HG03039 (cell line): ENCODE measurements around the gene ADRB2.
"Not testable (repeated sequence)": the region's sequence is repeated elsewhere in the genome, so short reads cannot be mapped to it uniquely, and the experiment has no call there.

Experiments used
- ATAC-seq: cut with Tn5 transposase; IDR thresholded peaks from one replicate; pipeline ENCODE4 v1.9.1; 2021; ENCODE audit warnings: mild to moderate bottlenecking, moderate library complexity; ENCODE audit not compliant: unreplicated experiment

The ADRB2 gene

DNA sequence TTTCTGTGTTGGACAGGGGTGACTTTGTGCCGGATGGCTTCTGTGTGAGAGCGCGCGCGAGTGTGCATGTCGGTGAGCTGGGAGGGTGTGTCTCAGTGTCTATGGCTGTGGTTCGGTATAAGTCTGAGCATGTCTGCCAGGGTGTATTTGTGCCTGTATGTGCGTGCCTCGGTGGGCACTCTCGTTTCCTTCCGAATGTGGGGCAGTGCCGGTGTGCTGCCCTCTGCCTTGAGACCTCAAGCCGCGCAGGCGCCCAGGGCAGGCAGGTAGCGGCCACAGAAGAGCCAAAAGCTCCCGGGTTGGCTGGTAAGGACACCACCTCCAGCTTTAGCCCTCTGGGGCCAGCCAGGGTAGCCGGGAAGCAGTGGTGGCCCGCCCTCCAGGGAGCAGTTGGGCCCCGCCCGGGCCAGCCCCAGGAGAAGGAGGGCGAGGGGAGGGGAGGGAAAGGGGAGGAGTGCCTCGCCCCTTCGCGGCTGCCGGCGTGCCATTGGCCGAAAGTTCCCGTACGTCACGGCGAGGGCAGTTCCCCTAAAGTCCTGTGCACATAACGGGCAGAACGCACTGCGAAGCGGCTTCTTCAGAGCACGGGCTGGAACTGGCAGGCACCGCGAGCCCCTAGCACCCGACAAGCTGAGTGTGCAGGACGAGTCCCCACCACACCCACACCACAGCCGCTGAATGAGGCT, at the start of gene ADRB2:
Gene ADRB2, plus strand, starts transcription at position 559 of the 686 bp plus-strand sequence. CDS start 221 bp downstream, outside the sequence.
- peak; percentile 99 for ATAC-seq

DNA sequence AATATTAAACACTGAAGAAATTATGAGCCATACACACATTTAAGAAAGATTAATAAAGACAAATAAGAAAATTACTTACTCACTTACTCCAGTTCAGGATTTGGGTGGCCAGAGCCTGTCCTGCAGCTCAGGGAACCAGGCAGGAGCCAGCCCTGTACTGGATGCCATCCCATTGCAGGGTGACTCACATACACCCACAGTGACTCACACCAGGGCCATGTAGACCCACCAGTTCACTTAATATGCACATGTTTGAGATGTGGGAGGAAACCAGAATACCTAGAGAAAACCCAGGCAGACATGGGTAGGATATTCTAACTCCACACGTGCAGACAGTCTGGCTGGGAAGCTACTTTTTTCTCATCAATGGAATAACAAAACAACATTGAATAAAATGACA, 49.6 kb upstream of the ADRB2 start:
- no peak for ATAC-seq

DNA sequence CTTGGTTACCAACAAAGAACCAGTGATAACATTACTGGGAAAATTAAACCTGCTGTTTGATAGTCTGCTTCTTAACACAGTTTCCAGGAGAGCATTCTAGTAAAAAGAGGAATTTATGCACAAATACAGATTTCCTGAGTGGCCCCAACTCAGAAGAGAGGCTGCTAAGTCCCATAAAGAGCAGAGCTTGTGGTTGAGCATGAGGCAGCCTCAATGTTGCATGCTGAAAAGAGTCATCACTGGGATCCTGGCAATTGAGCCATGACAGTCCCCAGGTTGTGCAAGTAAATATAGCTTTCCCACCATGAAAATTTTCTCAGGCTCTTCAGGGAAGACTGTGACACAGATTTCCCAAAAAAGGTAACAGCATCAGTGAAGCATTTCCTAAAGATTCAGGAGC, 47.5 kb upstream of the ADRB2 start:
- ATAC-seq = no peak

DNA sequence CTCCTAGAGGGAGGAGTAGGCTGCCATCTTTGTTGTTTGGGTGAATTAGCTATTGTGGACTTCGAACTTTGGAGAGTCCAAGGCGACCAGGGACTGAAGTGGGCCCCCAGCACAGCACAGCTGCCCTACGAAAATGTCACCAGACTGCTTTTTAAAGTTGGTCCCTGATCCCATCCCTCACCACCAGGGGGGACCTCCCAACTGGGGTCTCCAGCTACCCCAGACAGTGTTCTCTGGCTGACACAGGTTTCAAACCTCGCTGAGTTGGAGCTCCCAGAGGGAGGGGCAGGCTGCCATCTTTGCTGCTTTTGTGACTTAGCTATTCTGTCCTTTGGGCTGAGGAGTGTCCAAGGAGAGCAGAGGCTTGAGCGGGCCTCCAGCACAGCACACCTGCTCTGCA, 45.7 kb upstream of the ADRB2 start:
- ATAC-seq = no peak

DNA sequence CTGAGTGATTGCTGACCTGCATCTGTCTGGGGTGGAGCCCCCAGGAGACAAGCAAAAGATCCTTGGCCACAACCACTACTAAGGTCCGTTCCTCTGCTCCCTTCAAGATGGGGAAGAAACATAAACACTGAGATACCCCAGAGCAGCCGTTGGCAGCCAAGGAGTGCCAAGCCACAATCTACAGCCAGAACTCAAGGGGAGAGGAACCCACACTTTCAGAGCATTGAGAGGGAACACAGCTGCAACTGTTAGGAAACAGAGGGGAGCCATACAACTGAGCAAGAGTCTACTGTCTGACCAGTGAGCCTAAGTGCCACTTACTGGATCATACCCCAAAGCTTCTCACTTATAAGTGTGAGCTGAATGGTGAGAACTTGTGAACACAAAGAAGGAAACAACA, 44.6 kb upstream of the ADRB2 start:
- no peak for ATAC-seq

DNA sequence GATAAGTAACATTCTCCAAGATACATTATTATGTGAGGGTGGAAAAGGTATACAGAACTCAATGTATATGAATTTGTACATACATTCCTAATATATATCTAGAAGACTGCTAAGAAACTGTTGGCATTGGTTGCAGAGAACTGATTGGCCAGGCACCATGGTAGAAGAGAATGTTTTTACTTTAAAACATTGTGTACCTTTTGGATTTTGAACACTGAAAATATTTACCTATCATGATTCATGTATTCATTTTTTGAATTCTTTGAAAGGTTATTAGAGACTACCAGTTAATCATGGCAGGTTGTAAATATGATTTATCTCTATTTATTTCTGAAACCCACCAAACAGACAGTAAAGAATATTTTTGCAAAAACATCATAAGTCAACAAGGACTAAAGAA, 41.2 kb upstream of the ADRB2 start:
- ATAC-seq = no peak

DNA sequence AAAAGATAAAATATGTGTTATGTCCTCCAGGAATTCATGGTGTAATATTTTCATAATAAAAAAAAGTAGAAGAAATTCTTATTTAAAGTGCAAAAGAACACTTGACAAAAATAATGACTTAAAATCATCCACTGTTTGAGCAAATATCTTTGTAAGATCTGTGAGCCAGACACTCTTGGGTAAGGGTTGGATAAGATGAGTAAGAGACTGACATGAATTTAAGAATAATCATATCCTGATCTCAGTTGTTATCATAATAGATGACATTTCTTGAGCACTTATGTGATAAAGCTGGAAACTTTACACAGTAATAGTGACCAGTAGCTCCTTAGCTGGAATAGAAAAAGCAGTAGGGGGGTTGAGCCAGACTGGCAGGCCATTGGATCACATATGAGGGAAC, 40.0 kb upstream of the ADRB2 start:
- no peak for ATAC-seq

DNA sequence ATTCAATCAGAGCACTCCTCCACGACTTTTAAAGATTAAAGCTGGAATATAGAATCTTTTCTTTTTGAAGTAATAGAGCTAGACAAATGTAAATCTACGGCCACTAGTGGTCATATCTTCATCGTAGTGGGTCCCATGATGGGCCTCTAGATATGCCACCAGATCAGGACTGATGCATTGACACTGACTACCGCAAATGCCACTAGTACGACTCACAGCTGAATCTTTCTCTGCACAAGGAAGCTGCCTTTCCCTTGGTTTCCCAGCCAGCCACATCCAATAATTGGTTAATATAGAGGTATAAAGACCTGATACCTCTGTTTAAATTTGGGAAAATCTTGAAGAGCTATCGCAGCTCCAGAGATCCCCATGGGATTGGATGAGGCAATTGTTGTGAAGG, 37.8 kb upstream of the ADRB2 start:
- ATAC-seq = no peak

DNA sequence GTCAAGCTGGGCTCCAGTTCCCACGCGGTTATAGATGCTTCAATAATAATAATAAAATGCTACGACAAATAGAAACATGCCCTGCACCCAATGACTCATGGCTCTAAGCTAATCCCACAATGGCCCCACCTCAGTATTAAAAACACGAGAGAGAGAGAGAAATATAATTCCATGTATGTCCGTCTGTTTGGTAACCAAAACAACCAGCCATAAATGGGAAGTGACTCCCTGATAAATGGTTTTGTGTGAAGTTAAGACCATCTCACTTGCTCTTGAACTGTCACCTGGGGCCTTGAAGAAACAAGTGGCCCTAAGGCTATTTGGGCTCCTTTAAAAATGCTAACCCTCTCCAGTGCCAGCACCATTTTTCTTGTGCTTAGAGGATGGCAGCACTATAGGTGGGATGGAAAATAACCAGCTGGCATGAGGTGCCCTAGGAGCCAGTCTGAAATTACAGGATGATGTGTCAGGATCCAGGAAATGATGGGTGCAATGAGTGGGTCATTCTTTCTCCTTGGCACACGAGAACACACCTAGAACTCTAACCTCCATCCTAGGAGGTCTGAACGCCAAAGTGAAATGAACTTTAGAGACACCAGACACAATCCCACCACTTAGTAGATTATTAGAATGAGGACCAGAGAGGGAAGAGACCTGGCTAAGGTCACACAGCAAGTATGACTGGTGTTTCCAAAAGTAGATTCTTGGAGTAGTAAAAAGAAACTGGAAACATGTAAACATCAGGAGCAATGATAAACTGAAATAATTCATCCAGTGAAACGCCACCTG, 35.7 kb upstream of the ADRB2 start:
- ATAC-seq = peak; percentile 19

DNA sequence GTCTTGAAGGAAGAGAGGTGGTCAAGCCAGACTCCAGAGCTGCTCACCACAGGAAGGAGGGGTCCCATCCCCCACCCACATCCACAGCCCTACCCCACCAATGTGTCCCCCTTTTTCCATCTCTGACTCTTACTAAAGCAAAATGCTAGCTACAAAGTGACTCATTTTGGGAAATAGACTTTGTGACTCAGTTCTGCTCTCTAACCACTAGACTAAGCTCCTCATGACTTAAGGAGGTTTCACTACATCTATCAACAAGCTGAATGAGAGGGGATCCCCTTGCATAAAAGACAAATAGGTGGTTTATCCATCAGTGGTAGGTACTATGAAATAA, 35.1 kb upstream of the ADRB2 start:
- peak; percentile 97 for ATAC-seq

DNA sequence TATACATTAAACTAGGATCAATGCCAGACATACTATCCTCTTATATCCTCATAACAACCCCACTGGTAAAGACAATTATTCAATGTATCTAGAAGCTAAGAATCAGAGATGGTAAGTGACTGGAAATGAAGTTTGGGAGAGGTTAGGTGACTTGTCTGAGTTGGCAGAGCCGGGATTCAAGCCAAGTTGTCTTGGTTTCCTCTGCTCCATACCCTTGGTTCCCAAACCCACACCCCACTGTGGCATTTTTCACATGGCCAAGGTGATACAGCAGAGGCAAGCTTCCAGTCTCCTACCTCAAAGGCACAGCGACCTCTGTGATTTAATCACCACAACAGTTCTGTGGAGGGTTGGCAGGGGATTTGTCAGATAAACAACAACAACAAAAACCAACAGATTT, 34.7 kb upstream of the ADRB2 start:
- no peak for ATAC-seq

DNA sequence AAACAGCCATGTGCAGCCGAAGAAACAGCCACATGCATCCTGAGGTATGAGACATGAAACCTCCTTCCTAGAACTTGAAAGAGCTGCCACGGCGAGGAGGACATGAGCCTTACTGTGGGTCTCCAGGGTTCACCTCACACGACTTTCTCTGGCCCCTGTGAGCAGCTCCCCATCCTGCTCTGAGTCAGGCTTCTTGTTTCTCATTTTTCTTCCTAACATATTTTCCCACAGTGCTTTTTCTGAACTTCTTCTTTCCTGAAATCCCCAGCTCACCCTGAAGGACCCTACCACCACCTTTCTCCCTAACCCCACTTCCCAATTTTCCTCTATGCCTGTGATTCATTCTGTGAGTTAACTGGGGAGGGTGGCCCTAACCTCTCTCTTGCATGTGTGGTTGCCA, 33.7 kb upstream of the ADRB2 start:
- ATAC-seq = no peak

DNA sequence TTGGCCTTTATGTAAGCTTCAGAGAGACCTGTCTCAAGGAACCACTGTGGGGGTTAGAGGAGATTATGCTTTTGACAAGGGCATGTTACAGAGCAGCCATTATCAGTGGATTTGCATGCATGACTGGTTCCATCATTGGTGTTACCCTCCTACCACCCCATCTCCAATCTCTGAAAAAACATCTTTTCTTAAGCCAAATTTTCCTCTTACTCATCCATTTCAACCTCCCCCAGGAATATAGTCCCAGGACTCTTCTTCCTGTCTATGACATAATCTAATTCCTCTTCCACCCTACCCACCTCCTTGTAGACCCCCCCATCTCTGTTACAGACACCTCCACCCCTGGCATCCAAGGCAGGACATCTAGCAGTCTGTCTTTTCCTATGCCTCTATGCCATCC, 33.1 kb upstream of the ADRB2 start:
- ATAC-seq = no peak

DNA sequence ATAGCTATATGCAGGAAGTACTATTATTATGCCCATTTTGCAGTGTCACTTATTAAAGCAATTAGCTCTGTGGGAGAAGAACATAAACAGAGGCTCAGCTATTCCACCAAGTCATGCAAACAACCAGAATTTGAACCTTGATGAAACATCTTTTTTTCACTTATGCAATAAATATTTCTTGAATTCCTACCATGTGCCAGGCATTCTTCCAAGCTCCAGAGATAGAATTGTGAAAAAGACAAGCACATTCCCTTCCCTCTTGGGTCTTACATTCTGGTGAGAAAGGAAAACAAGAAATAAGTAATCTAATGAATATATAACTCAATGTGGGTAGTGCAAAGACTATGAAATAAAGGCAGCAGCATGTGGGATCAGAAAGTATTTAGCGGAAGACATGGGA, 32.1 kb upstream of the ADRB2 start:
- ATAC-seq = no peak

DNA sequence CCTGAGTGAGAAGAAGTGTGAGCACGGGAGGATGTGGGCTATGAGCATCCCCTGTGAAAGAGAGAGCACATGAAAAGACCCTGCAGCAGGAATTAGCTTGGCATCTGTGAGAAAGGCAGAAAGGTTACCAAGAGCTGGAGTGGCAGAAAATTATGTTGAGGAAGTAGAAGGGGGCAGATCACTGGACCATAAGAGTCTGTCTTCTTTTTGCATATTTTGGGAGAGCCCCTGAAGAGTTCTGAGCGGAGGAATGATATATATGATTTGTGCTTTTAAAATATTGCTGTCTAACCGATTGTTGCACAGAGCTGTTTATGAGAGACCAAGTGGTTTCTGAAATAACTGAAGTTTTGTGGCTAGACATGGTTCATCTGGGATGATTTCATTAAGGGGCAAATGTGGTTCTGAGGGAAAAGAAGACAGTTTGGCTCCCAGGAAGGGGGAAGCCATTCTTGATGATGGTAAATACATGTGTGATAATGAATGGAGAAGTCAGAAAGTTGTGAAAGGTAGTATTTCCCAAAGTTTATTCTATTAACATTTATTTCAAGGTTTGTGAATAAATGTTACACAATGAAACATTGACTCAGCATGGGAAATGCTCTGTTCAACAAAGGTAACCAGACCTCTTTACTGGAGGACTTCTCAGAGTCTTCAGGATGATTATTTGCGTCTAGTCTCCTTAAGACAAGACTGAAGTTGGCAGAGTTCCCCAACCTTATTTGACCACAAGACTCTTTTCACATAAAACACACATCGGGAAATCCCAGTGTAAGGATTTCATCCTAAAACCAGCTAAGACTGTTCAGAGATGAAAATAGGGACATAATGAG, 31.5 kb upstream of the ADRB2 start:
- no peak for ATAC-seq

DNA sequence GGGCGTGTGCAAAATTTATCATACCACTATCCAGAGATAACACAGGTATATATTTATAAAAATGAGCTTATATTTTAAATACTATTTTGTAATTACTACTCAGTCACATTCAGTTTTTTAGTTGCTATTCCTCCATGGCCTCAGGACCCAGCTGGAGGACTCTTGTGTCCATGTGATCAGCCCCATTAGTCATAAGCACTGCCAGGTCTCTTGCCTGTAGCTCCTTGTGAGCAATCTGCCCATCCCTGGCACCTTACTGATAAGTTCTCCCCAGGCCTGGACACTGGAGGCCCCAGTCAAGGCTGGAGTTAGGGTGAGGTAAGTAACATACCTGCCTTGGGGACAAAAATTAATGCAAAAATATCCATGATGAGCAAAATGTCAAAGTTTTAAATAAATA, 29.5 kb upstream of the ADRB2 start:
- no peak for ATAC-seq

DNA sequence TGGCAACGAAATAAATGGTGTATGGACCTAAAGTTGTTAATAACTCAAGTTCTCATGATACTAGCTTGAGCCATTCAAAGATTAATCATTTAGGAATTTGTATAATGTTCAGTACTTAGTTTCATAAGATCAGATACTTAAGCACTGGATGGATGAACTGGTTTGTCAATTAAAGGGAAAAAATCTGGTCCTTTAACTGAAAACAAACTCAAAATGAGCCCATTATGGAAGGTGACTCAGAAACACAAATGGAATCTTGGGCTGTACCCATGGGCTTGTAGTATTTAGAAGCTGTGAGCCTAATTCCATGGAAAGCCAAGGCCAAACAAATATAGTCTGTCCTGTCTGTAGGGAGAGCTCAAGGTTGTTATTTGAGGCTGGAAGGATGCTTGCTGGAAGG, 27.6 kb upstream of the ADRB2 start:
- ATAC-seq = no peak

DNA sequence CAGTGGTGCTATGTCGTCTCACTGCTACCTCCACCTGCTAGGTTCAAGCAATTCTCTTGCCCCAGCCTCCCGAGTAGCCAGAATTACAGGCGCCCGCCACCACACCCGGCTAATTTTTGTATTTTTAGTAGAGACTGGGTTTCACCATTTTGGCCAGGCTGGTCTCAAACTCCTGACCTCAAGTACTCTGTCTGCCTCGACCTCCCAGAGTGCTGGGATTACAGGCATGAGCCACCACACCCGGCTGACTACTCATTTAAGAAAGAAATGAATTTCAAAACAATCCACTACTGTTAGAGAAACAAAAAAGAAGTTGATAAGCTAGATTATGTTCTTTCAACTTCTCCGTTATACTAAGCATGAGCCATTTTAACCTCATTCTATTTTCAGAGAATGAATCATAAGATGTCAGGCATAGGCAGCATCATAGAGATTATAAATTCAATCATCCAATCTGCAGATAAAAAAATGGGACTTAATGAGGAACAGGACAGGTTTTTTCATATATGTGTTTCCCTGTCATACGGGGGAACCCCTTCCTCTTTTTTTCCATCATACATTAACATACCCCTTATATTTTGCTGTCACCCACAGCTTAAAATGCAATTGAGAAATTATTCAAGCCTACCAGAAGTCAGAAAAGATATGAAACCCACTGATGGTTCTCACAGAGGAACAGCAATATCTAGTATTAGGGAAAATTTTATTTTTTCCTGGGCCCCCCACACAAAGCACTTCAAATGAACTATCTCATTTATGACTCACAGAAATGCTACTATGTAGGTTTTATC, 26.5 kb upstream of the ADRB2 start:
- no peak for ATAC-seq

DNA sequence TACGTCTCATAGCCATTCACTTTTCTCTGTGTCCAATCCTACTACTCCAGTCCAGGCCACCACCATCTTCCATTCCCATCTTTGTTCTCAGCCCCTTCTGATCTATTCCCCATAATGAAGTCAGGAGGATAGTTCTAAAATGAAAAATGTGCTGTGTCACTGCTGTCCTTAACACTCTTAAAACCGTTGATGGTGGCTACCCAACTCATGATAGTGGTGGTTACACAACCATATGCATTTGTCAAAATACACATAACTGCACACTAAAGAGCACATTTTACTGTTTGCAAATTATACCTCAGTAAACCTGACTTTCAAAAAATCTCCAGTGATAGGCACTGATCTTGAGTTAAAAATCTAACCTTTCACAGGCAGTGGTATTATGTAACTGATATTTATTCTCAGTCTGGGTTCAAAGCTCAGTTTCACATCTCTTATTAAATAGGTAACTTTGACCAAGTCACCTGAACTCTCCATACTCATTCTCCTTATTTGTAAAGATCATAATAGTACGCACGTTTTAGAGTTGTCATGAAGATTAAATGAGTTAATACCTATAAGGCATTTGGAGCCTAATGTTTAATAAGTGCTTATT, 24.6 kb upstream of the ADRB2 start:
- no peak for ATAC-seq

DNA sequence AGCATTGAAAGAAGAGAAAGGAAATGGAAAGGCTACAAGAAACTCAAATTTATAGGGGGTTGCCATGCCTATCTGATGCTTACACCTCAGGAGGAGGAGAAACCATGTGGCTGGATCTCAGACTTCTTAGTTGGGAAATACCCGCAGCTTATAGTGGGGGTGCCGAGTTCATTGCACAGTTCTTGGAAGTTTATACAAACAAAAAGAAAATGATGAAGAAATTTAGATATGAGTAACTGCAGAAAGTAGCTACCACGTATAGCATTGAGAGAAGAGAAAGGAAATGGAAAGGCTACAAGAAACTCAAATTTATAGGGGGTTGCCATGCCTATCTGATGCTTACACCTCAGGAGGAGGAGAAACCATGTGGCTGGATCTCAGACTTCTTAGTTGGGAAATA, 23.0 kb upstream of the ADRB2 start:
- ATAC-seq = not testable (repeated sequence)

DNA sequence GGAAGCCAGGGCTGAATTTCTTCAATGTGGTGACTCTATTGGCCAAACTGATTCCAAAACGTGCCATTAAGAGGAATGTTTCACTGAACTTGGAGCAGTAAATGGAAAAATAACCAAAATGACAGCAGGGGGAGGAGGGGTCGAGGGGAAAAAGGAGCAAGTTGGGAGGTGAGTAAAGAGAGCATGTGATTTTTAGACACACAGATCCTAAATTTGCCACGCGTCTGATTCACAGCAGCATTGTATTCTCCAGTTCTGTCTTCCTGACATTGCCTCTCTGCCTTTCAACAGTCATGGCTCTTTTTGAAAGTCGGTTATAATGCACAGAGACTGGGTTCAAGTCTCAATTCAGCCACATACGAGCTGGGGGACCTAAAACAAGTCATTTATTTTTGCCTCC, 22.0 kb upstream of the ADRB2 start:
- ATAC-seq = no peak
